Suprapubic skin (tissue), 4 donors: ENCODE measurements around the gene DNAH1. TPM values are rescaled to one million over a fixed set of nuclear protein-coding genes. Genes with fewer than 3 reads are reported as not detected.

Experiments used
- DNase-seq, 2 donors: peaks; one replicate each; pipeline ENCODE4 v3.0.0-alpha.2; 2019; ENCODE audit warnings: low spot score in 2 of 2
- H3K27ac ChIP-seq: fragments of 200-600 bp; sonication (generic); one replicate; pipeline ENCODE4 v1.5.1; 2019
- H3K27me3 ChIP-seq: fragments of 200-600 bp; sonication (generic); one replicate; pipeline ENCODE4 v1.5.1; 2019
- H3K36me3 ChIP-seq: fragments of 200-600 bp; sonication (generic); one replicate; pipeline ENCODE4 v1.5.1; 2019
- H3K4me1 ChIP-seq: fragments of 200-600 bp; sonication (generic); one replicate; pipeline ENCODE4 v1.5.1; 2019
- H3K4me3 ChIP-seq: fragments of 200-600 bp; sonication (generic); one replicate; pipeline ENCODE4 v1.5.1; 2019; ENCODE audit warnings: mild to moderate bottlenecking
- H3K9me3 ChIP-seq: fragments of 200-600 bp; sonication (generic); one replicate; pipeline ENCODE4 v1.5.1; 2019
- CTCF ChIP-seq, 2 donors: fragments of 200-600 bp in 1 of 2; fragments of 450-650 bp in 1 of 2; sonication (generic) in 1 of 2; IDR thresholded peaks; one replicate each; pipeline ENCODE4 v1.5.1; 2016 to 2019; ENCODE audit warnings: antibody characterized with exemption in 2 of 2, mild to moderate bottlenecking in 1 of 2, moderate library complexity in 1 of 2
- EP300 ChIP-seq: sonication (generic); formaldehyde crosslinking; IDR thresholded peaks from one replicate; pipeline ENCODE4 v1.6.1; 2017; ENCODE audit warnings: antibody characterized with exemption
- POLR2A ChIP-seq, 2 donors: fragments of 450-650 bp; IDR thresholded peaks; one replicate each; pipeline ENCODE4 v1.6.1; 2017; ENCODE audit warnings: antibody characterized with exemption in 2 of 2, mild to moderate bottlenecking in 2 of 2, moderate library complexity in 2 of 2
- POLR2AphosphoS5 ChIP-seq, 3 donors: sonication (generic); formaldehyde crosslinking; IDR thresholded peaks; one replicate each; pipeline ENCODE4 v1.6.1; 2017; ENCODE audit warnings: antibody characterized with exemption in 3 of 3
- WGBS: methylation state at CpG from one replicate; pipeline ENCODE4 v1.1.5; 2018; 5-methylcytosine and 5-hydroxymethylcytosine counted together
- total RNA-seq, 4 donors: library from RNA; depleted of rRNA; stranded (reverse); fragments of >200 nt; gene quantifications; one replicate each; pipeline ENCODE4 v1.1.0, GENCODE V29; 2016

The DNAH1 gene
- total RNA-seq, 4 donors from 2014 or later = 3.4 to 10.1 (median 7.7) TPM

- Histone ChIP-seq H3K4me1 (no peaks in the 10 kb centered on the region), H3K36me3 (peaks cover under 1% of the 10 kb centered on the region), H3K27ac (no peak overlapping the region), H3K9me3 (no peaks in the 10 kb centered on the region), H3K27me3 (no peaks in the 10 kb centered on the region), H3K4me3 (no peak overlapping the region)
- 82% methylated on average over 9 of the region's 18 CpGs for WGBS
- no peak for TF ChIP-seq CTCF (IDR thresholded peaks at IDR 0.05)
- TF ChIP-seq POLR2AphosphoS5 (IDR thresholded peaks at IDR 0.05) = no peak
- no peak for TF ChIP-seq EP300
- TF ChIP-seq POLR2A (IDR thresholded peaks at IDR 0.05) = no peak
- DNase-seq = no peak
Measured at GRCh38 chr3:52381623-52382022, 65.5 kb downstream of the DNAH1 start.

GRCh38 chr3:52383446-52383845 is 67.3 kb downstream of the DNAH1 start:
- no peak overlapping the region for H3K27ac ChIP-seq
- no peak overlapping the region for H3K4me3 ChIP-seq
- H3K27me3 ChIP-seq = no peaks in the 10 kb centered on the region
- TF ChIP-seq CTCF (IDR thresholded peaks at IDR 0.05) = no peak
- no peak for TF ChIP-seq POLR2AphosphoS5 (IDR thresholded peaks at IDR 0.05)
- no peak for TF ChIP-seq POLR2A (IDR thresholded peaks at IDR 0.05)
- no peak for TF ChIP-seq EP300
- WGBS = 80% methylated on average over 2 of the region's 14 CpGs
- no peaks in the 10 kb centered on the region for H3K4me1 ChIP-seq
- H3K9me3 ChIP-seq = no peaks in the 10 kb centered on the region
- H3K36me3 ChIP-seq = peaks cover 5% of the 10 kb centered on the region
- no peak for DNase-seq

GRCh38 chr3:52384019-52384761 is 68.1 kb downstream of the DNAH1 start:
- 78% methylated on average over 8 of the region's 9 CpGs for WGBS
- no peaks in the 10 kb centered on the region for H3K27me3 ChIP-seq
- H3K27ac ChIP-seq = no peak overlapping the region
- H3K9me3 ChIP-seq = no peaks in the 10 kb centered on the region
- DNase-seq = no peak
- no peaks in the 10 kb centered on the region for H3K4me1 ChIP-seq
- peaks cover 5% of the 10 kb centered on the region for H3K36me3 ChIP-seq
- TF ChIP-seq POLR2AphosphoS5 (IDR thresholded peaks at IDR 0.05) (no peak), CTCF (IDR thresholded peaks at IDR 0.05) (no peak), EP300 (no peak), POLR2A (IDR thresholded peaks at IDR 0.05) (no peak)
- H3K4me3 ChIP-seq = no peak overlapping the region

- H3K36me3 ChIP-seq = peaks cover 5% of the 10 kb centered on the region
- no peaks in the 10 kb centered on the region for H3K27me3 ChIP-seq
- no peaks in the 10 kb centered on the region for H3K4me1 ChIP-seq
- H3K9me3 ChIP-seq = no peaks in the 10 kb centered on the region
- TF ChIP-seq CTCF (IDR thresholded peaks at IDR 0.05) (peak in 1 of 2 donors; percentile 13), POLR2AphosphoS5 (IDR thresholded peaks at IDR 0.05) (no peak)
- DNase-seq = no peak
- WGBS = 66% methylated on average over 7 of the region's 10 CpGs
- no peak overlapping the region for H3K4me3 ChIP-seq
- no peak overlapping the region for H3K27ac ChIP-seq
Measured at GRCh38 chr3:52385157-52385556, 69.0 kb downstream of the DNAH1 start.

GRCh38 chr3:52387481-52387880 is 71.4 kb downstream of the DNAH1 start:
- no peak overlapping the region for H3K27ac ChIP-seq
- H3K27me3 ChIP-seq = no peaks in the 10 kb centered on the region
- H3K36me3 ChIP-seq = peaks cover 21% of the 10 kb centered on the region
- no peak for DNase-seq
- no peak for TF ChIP-seq POLR2AphosphoS5 (IDR thresholded peaks at IDR 0.05)
- TF ChIP-seq CTCF (IDR thresholded peaks at IDR 0.05) = no peak
- no peak for TF ChIP-seq EP300
- TF ChIP-seq POLR2A (IDR thresholded peaks at IDR 0.05) = no peak
- H3K4me3 ChIP-seq = no peak overlapping the region
- no CpG with 5 or more reads among the region's 2 CpGs for WGBS
- H3K9me3 ChIP-seq = no peaks in the 10 kb centered on the region
- no peaks in the 10 kb centered on the region for H3K4me1 ChIP-seq
